Common myeloid progenitor, CD34-positive (primary cell): ENCODE results near the gene PHACTR3.
"Not testable (repeated sequence)": the region's sequence is repeated elsewhere in the genome, so short reads cannot be mapped to it uniquely, and the experiment has no call there.

Source experiments
- CTCF ChIA-PET: fragments of 350-600 bp; sonication (Branson Sonifier 250); formaldehyde crosslinking; loops from one replicate; lab custom pipeline; 2021; ENCODE audit warnings: antibody characterized with exemption; lab: Charles Lee
- POLR2A ChIA-PET: fragments of 350-600 bp; sonication (Branson Sonifier 250); formaldehyde crosslinking; loops from one replicate; lab custom pipeline; 2021; ENCODE audit warnings: antibody characterized with exemption; lab: Charles Lee
- DNase-seq, 3 donors: peaks; one replicate each; pipeline versions ENCODE4 v3.0.0 to v3.0.0-alpha.2; 2013
- H3K27ac ChIP-seq, 2 experiments: 1 replicate in 1 of 2; 2 replicates in 1 of 2; pipeline ENCODE4 v1.7.0; 2013; ENCODE audit warnings: inconsistent platforms in 2 of 2, low read length in 2 of 2, mild to moderate bottlenecking in 2 of 2, low read depth in 1 of 2, moderate library complexity in 1 of 2; ENCODE audit not compliant: severe bottlenecking in 2 of 2, insufficient read depth in 1 of 2, poor library complexity in 1 of 2
- H3K27me3 ChIP-seq, 5 experiments: replicated peaks in 2 of 5; 1 replicate in 3 of 5; 2 replicates in 2 of 5; pipeline versions ENCODE4 v1.6.1 to v1.7.0; 2013; ENCODE audit warnings: low read length in 4 of 5, mild to moderate bottlenecking in 2 of 5, moderate library complexity in 2 of 5, inconsistent platforms in 1 of 5; ENCODE audit not compliant: insufficient read depth in 5 of 5, control insufficient read depth in 4 of 5
- H3K36me3 ChIP-seq, 4 experiments: 1 replicate in 2 of 4; 2 replicates in 2 of 4; pipeline versions ENCODE4 v1.6.1 to v1.7.0; 2013; ENCODE audit warnings: low read length in 3 of 4, control low read depth in 1 of 4, mild to moderate bottlenecking in 1 of 4; ENCODE audit not compliant: control insufficient read depth in 4 of 4, insufficient read depth in 4 of 4
- H3K4me1 ChIP-seq, 4 experiments: 1 replicate in 3 of 4; 2 replicates in 1 of 4; pipeline versions ENCODE4 v1.6.1 to v1.7.1; 2013; ENCODE audit warnings: low read length in 3 of 4, mild to moderate bottlenecking in 3 of 4, control low read depth in 1 of 4, inconsistent platforms in 1 of 4, moderate library complexity in 1 of 4; ENCODE audit not compliant: control insufficient read depth in 4 of 4, insufficient read depth in 4 of 4; ENCODE audit errors: control extremely low read depth in 1 of 4
- H3K4me3 ChIP-seq, 7 experiments: 1 replicate in 4 of 7; 2 replicates in 3 of 7; pipeline versions ENCODE4 v1.5.1 to v1.7.0; 2013; ENCODE audit warnings: mild to moderate bottlenecking in 7 of 7, low read length in 6 of 7, moderate library complexity in 6 of 7, inconsistent platforms in 2 of 7, low read depth in 2 of 7, control low read depth in 1 of 7; ENCODE audit not compliant: insufficient read depth in 4 of 7, control insufficient read depth in 1 of 7; ENCODE audit errors: extremely low read depth in 1 of 7
- H3K9me3 ChIP-seq, 5 experiments: 1 replicate in 4 of 5; 2 replicates in 1 of 5; pipeline versions ENCODE4 v1.6.1 to v1.7.1; 2013; ENCODE audit warnings: low read length in 4 of 5, mild to moderate bottlenecking in 2 of 5, inconsistent platforms in 1 of 5, low read depth in 1 of 5, moderate library complexity in 1 of 5; ENCODE audit not compliant: control insufficient read depth in 4 of 5, insufficient read depth in 2 of 5; ENCODE audit errors: control extremely low read depth in 1 of 5
- WGBS: methylation state at CpG from one replicate; pipeline ENCODE4 v1.1.5; 2013; ENCODE audit not compliant: insufficient coverage; 5-methylcytosine and 5-hydroxymethylcytosine counted together

The PHACTR3 gene

GRCh38 chr20:59888050-59888449 is 283.7 kb downstream of the PHACTR3 start:
- no peak for DNase-seq
- no CpG with 5 or more reads among the region's 1 CpG for WGBS
- Histone ChIP-seq H3K27me3 (no peaks in the 10 kb centered on the region), H3K4me1 (no peaks in the 10 kb centered on the region), H3K27ac (no peak overlapping the region), H3K36me3 (no peaks in the 10 kb centered on the region), H3K9me3 (no peaks in the 10 kb centered on the region), H3K4me3 (no peak overlapping the region)
- CTCF ChIA-PET = no interaction called here
- POLR2A ChIA-PET = no interaction called here

GRCh38 chr20:59890035-59890434 is 285.7 kb downstream of the PHACTR3 start:
- 100% methylated on average over 1 of the region's 2 CpGs for WGBS
- CTCF ChIA-PET, H3K4me1 ChIP-seq, H3K4me3 ChIP-seq, H3K27me3 ChIP-seq, H3K27ac ChIP-seq, POLR2A ChIA-PET, H3K36me3 ChIP-seq, H3K9me3 ChIP-seq, DNase-seq: not testable (repeated sequence)

DNA sequence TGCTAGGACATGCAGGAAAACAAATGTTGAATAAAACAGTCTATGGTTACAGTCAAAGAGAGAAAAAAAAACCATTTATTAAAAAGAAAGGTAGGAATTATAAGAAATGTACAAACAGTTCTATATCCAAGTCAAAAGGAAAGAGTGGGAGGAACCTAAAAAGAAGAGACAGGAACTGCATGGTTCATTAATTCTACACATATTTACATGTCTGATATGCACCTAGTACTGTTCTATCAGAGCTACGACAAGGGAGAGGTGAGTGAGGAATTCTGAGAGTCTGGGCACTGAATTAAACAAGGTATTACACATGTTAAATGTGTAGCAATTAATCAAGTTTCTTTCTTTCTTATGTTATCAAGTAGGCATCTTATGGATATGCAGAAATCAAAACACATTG is 287.2 kb downstream of the PHACTR3 start:
- CTCF ChIA-PET = no interaction called here

GRCh38 chr20:59895908-59896307 is 291.6 kb downstream of the PHACTR3 start:
- Histone ChIP-seq H3K4me3 (no peak overlapping the region), H3K36me3 (no peaks in the 10 kb centered on the region), H3K27me3 (peaks cover 0 to 8% (median 0%) of the 10 kb centered on the region in 5 experiments), H3K9me3 (no peaks in the 10 kb centered on the region), H3K27ac (no peak overlapping the region), H3K4me1 (no peaks in the 10 kb centered on the region)
- ChIA-PET CTCF (no interaction called here), POLR2A (no interaction called here)
- DNase-seq = no peak
- no CpG with 5 or more reads among the region's 1 CpG for WGBS

More for the DNA sequence above, 287.2 kb downstream of the PHACTR3 start:
- Histone ChIP-seq H3K27ac (no peak overlapping the region), H3K4me1 (no peaks in the 10 kb centered on the region), H3K36me3 (no peaks in the 10 kb centered on the region), H3K27me3 (peaks cover 0 to 5% (median 0%) of the 10 kb centered on the region in 5 experiments), H3K4me3 (no peak overlapping the region), H3K9me3 (no peaks in the 10 kb centered on the region)
- no CpG with 5 or more reads among the region's 1 CpG for WGBS
- no peak for DNase-seq
- POLR2A ChIA-PET = no interaction called here
